COR-L47 (cell line): ENCODE results near the gene ABHD14A.
"Not testable (repeated sequence)": the region's sequence is repeated elsewhere in the genome, so short reads cannot be mapped to it uniquely, and the experiment has no call there.

Source experiments
- DNase-seq: peaks from one replicate; lab custom pipeline; 2025; lab: John Stamatoyannopoulos, UW

ABHD14A gene

GRCh38 chr3:51974277-51974962 is 444 bp upstream of the ABHD14A start:
- no peak for DNase-seq

- DNase-seq = peak; percentile 82
Observed at GRCh38 chr3:51975852-51976549, 1.1 kb downstream of the ABHD14A start.

DNA sequence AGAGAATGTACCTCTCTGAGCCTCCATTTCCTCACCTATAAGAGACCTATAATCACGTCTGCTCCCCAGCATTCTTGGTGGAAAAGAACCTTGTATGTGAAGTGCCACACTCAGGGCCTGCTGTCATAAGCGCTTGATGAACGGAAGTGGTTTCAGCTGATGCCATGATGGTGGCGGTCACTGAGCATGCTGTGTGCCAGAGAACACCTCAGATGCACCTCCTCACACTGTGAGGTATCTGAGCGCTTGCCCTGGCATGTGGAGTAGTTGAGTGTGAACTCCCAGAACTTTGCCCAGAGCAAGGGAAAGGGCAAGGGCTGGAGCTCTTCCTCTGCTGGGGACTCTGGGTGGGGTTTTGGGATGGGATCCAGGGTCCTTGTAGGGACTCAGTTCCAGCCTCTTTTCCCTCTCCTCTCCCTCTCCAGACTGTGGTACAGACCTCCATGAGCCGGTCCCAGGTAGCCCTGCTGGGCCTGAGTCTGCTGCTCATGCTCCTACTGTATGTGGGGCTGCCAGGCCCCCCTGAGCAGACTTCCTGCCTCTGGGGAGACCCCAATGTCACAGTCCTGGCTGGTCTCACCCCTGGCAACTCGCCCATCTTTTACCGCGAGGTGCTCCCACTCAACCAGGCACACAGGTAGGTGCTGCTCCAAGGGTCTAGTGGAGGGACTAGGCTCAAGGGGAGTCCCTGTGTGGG is 2.7 kb downstream of the ABHD14A start:
- no peak for DNase-seq

- DNase-seq = no peak
Observed at GRCh38 chr3:51978143-51978502, 3.3 kb downstream of the ABHD14A start.

- DNase-seq = no peak
Observed at GRCh38 chr3:51980253-51980652, 5.4 kb downstream of the ABHD14A start.

- peak; percentile 21 for DNase-seq
Observed at GRCh38 chr3:51982352-51982837, 7.5 kb downstream of the ABHD14A start.

DNA sequence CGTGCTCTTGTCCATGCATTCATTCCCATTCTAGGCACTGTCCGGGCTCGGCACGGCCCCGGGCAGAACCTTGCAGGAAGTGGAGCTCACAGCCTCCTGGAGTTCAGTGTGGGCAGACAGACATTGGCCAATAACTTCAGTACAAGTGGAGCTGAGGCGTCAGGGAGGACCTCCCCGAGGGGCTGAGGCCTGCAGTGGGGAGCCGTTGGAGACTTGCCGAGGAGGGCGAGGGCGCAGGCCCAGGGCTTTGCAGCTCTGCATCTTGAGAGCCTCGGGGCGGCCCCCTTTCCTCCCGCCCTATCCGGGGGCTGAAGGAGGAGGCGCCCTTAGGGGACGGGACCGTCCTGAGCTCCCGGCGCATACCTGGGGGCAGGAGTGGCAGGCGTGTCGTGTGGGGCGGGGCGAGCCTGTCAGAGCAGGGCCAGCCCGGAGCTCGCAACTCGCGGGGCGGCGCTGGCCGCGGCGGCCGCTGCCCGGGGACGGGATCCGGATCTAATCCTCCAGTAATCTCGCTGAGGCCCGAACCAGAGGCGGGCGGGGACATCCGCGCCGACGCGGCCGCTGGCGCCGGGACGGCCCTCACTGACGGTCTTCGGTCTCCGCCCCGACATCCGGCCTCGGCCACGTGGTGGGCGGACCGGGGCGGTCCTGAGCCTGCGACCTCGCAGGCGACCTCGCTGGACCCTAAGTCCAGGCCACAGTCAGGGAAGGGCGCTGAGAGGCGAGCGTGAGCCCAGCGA is 8.1 kb downstream of the ABHD14A start, which contains the start of gene ACY1:
Gene ACY1, plus strand, starts transcription at position 698 of the 740 bp plus-strand sequence. CDS start 530 bp downstream, outside the sequence.
- DNase-seq = no peak

DNA sequence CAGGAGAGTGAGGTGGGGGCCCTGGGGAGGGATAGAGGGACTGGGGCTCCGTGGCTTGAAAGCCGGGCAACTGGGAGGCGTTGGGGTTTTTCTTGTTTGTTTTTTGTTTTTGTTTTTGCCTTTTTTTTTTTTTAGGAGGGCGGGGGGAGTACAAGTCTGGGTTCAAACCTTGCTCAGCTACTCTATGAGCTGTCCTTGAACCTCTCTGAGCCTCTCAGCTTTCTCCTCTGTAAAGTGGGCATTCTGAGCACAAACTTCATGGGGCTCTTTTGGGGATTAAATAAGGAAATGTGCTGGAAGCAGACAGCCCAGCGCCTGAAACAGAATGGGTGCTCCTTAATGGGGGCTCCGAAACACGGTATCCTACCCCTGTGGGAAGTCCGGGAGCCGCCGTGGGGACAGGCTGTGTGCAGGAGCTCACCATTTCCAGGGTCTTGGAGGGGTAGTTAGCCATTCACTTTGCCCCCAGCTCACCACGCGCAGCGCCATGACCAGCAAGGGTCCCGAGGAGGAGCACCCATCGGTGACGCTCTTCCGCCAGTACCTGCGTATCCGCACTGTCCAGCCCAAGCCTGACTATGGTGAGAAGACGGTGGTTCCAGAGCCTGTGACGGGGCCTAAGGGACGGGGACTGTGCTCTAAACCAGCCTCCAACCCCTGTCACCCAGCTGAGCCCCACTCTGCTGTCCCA is 8.9 kb downstream of the ABHD14A start:
- no peak for DNase-seq

- no peak for DNase-seq
Observed at GRCh38 chr3:51984269-51984647, 9.4 kb downstream of the ABHD14A start.

- DNase-seq = no peak
Observed at GRCh38 chr3:51985063-51985462, 10.2 kb downstream of the ABHD14A start.

GRCh38 chr3:51986010-51986947 is 11.4 kb downstream of the ABHD14A start:
- DNase-seq = no peak

DNA sequence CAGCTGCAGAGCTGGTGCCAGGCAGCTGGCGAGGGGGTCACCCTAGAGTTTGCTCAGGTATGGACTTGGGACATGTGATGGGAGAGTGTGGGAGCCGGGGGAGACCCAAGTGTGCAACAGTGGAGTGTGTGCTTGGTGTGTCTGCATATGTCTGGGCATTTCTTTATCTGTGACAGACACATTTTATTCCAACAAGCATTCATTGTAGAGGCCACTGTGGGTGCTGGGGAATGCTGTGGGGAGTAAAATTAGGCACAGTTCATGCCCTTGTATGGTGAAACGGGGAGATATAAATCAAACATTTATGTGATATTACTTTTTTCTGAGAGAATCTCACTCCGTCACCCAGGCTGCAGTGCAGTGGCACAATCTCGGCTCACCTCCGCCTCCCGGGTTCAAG is 12.7 kb downstream of the ABHD14A start:
- DNase-seq = no peak

DNA sequence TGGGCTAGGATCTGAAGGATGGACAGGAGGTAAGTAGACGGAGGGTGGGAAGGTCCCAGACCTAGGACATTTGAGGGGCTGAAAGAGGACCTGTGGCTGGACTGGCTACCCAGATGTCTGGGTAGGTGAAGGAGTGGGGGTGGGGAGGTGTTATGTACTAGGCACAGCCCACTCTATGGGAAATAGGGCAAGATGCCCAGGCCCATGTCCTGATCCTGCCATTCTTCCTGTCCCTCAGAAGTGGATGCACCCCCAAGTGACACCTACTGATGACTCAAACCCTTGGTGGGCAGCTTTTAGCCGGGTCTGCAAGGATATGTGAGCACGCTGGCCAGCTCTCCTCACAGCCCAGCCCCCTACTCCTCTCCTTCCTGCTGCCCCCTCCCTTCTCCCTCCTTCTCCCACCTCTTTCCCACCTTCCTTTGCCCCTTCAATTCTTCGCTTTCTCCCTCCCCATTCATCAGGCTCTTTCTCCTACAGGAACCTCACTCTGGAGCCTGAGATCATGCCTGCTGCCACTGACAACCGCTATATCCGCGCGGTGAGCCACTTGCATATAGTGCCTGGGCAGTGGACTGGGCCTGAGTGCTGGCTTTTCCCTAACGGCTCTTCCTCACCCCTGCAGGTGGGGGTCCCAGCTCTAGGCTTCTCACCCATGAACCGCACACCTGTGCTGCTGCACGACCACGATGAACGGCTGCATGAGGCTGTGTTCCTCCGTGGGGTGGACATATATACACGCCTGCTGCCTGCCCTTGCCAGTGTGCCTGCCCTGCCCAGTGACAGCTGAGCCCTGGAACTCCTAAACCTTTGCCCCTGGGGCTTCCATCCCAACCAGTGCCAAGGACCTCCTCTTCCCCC is 13.7 kb downstream of the ABHD14A start:
- DNase-seq = no peak

- DNase-seq = not testable (repeated sequence)
Observed at GRCh38 chr3:51990501-51990971, 15.7 kb downstream of the ABHD14A start.

DNA sequence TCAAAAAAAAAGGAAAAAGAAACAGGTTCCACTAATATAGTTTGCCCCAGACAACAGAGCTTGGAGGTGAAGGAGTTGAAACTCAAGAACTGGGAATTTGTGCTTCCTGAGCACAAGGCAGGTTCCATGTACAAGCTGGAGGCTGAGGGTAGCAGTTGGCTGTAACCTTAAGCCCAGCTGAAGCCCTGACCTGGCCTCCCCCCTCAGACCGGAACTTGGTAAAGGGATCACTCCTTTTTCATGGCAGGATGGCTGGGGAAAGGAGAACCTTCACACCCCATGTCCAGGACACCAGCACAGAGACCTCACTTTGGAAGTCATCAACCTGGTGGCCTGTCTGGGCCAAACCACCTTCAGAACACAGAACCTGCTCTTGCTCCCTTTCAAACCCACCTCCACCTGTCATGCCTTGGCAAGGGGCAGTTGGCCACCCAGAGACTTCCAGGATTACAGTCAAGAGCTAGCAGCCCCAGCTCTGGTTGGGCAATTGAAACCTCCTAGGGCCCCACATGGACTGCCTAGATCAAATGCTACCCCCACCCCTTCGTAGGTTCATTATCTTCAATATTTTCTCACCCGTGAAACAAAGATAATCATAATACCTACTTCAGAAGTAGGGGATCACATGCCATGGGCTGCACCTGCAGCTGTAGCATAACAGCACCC is 17.3 kb downstream of the ABHD14A start:
- no peak for DNase-seq

DNA sequence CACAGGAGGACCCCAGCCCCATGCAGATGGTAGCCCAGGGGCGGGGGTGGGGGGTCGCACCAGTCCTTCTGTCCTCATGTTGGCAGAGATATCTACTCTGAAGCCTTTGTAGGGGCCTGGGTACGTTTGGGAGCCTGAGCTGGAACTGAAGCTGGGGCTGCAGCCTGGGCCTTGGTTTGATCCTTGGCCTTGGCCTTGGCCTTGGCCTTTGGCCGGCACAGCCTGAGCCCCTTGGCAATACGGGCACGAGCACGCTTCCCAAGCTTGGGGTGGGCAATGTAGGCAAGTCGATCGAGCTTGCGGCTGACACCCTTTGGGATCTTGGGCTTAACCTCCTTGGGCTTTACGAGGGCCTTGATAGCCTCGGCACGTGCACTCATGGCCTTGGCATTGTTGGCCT is 18.8 kb downstream of the ABHD14A start:
- DNase-seq = not testable (repeated sequence)

DNA sequence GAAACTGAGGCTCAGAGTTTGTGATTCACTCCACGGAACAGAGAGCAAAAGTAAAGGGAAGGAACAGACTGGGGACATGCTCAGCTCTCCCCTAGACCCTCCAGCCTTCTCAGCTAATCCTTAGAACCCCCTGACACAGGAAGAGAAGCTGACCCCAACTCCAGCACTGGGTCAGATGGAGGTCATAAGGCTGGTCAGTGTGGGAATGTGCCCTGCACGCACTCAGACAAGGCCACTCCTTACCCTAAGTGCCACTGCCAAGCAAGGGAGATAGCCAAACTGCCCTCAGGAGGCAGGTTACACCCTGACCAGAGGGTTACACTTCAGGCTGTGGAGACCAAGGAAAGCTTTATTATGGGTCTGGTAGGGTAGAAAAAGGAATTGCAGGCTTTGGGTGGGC is 19.7 kb downstream of the ABHD14A start:
- no peak for DNase-seq

DNA sequence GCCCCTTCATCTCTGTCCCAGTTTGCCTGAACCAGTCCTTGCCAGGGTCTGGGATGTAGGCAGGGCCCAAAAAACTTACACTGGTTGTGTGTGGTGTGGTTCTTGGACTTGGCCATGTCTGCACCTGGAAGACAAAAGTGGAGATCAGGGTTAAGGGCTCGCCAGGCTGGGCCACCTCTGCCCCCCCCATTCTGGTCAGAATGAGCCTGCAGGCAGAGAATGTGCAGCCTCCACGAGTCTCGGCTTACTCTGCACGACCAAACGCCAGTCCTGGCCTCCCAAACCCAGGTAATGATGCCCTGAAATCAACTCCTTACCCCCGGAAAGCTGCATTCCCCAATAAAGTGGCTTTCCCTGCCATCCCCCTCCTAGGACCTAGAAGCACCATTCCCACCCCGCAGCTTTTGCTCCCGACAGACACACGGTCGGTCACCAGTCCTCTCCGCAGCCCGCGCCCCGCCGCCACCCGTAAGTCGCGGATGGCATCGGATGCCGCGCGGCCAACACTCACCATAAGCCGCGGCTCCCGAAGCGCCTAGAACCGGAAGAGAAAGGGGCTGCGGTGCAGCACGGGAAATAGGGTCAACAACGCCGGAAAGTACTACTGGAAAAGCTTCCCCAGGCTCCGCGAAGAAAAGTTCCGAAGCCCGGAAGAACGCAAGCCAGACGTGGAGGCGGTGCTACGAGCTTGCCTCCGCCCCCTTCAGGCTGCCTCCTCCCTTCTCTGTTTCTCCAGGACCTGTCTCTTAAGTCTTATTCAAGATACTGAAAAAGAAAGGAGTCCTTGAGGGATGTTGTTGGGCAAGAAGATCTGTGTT is 20.7 kb downstream of the ABHD14A start, which contains the start of gene RPL29:
Gene RPL29, minus strand, starts transcription at position 550 of the 818 bp plus-strand sequence. Its CDS starts 434 bp downstream, at position 116.
- peak; percentile 79 for DNase-seq
